ENCODE results near the gene SETD1B. TPM values are rescaled to one million over a fixed set of nuclear protein-coding genes. Genes with fewer than 3 reads are reported as not detected.

The SETD1B gene
- polyA plus RNA-seq, 1 donor from 2014 or later = 2.6 TPM

DNA sequence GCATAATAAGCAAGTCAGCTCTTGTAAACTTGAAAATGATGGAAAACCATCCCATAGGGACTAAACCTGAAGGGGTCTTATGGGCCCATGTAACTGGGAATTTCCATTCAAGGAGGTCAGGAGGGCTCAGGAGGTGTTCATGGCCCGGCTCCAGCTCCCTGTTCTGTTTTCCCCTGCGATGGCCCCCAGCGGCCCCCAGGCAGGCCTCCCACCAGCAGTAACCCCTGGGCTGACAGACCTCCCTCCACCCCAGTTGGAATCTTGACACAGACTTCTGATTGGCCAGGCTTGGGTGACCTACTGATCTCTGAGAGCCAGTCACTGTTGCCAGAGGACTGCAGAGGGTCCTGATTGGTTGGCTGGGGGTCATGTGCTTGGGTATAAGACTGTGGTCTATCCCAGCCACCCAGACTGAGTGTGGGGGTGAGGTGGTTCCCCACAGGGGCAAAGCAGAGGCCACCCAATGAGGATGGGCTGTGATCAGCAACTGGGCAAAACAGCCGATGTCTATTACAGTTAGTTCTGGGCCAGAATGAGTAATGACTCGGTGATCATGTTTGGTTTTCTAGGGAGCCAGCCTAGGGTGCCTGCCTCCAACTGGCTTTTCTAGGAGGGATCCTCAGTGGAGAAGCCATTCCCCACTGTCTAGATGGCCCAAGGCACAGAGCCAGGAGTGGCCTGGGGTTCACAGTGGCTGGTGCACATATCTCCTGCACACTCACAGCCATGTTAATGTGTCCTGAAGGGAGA, 37.3 kb upstream of the SETD1B start:
- H3K4me2 ChIP-seq (ENCODE audit: low read length) = no peak overlapping the region
- no peak overlapping the region for H3K27ac ChIP-seq (ENCODE audit: low read length)
- no peaks in the 10 kb centered on the region for H4K20me1 ChIP-seq (ENCODE audit: insufficient read depth)
- no peaks in the 10 kb centered on the region for H3K36me3 ChIP-seq (ENCODE audit: insufficient read depth, low read length)
- H3K9me3 ChIP-seq (ENCODE audit: low read length) = no peaks in the 10 kb centered on the region
- no peaks in the 10 kb centered on the region for H3K9me2 ChIP-seq (ENCODE audit: insufficient read depth, low read length)
- no peak overlapping the region for H2AFZ ChIP-seq (ENCODE audit: low read depth, low read length)
- no peaks in the 10 kb centered on the region for H3K27me3 ChIP-seq (ENCODE audit: insufficient read depth, low read depth, low read length)
- H3K79me2 ChIP-seq (replicated peaks; ENCODE audit: insufficient read depth, low read length) = no peaks in the 10 kb centered on the region
- no peak overlapping the region for H3K9ac ChIP-seq (ENCODE audit: low read length)
- TF ChIP-seq MXI1 (conservative IDR thresholded peaks at IDR 0.05; ENCODE audit: poor library complexity, severe bottlenecking) = no peak
- no peak for TF ChIP-seq REST (IDR thresholded peaks at IDR 0.05; ENCODE audit: borderline replicate concordance)
- no peak for TF ChIP-seq POLR2AphosphoS5 (IDR thresholded peaks at IDR 0.05)
- no peak for TF ChIP-seq RAD21 (conservative IDR thresholded peaks at IDR 0.05)
- H3K4me3 ChIP-seq (ENCODE audit: low read length) = no peak overlapping the region
- no peaks in the 10 kb centered on the region for H3F3A ChIP-seq (ENCODE audit: insufficient read depth, low read length, poor library complexity, severe bottlenecking)

GRCh38 chr12:121767525-121768016, 36.2 kb upstream of the SETD1B start:
- Histone ChIP-seq H3F3A (ENCODE audit: insufficient read depth, low read length, poor library complexity, severe bottlenecking) (no peaks in the 10 kb centered on the region), H3K9ac (ENCODE audit: low read length) (no peak overlapping the region), H2AFZ (ENCODE audit: low read depth, low read length) (no peak overlapping the region), H3K27me3 (ENCODE audit: insufficient read depth, low read depth, low read length) (no peaks in the 10 kb centered on the region), H3K79me2 (replicated peaks; ENCODE audit: insufficient read depth, low read length) (no peaks in the 10 kb centered on the region), H3K9me2 (ENCODE audit: insufficient read depth, low read length) (no peaks in the 10 kb centered on the region), H4K20me1 (ENCODE audit: insufficient read depth) (no peaks in the 10 kb centered on the region), H3K27ac (ENCODE audit: low read length) (no peak overlapping the region), H3K4me3 (ENCODE audit: low read length) (no peak overlapping the region), H3K4me2 (ENCODE audit: low read length) (no peak overlapping the region), H3K9me3 (ENCODE audit: low read length) (no peaks in the 10 kb centered on the region), H3K36me3 (ENCODE audit: insufficient read depth, low read length) (no peaks in the 10 kb centered on the region)
- no peak for TF ChIP-seq MXI1 (conservative IDR thresholded peaks at IDR 0.05; ENCODE audit: poor library complexity, severe bottlenecking)
- no peak for TF ChIP-seq TAF1 (IDR thresholded peaks at IDR 0.05; ENCODE audit: low read depth)
- no peak for TF ChIP-seq POLR2AphosphoS5 (IDR thresholded peaks at IDR 0.05)
- TF ChIP-seq, protein P1, sequence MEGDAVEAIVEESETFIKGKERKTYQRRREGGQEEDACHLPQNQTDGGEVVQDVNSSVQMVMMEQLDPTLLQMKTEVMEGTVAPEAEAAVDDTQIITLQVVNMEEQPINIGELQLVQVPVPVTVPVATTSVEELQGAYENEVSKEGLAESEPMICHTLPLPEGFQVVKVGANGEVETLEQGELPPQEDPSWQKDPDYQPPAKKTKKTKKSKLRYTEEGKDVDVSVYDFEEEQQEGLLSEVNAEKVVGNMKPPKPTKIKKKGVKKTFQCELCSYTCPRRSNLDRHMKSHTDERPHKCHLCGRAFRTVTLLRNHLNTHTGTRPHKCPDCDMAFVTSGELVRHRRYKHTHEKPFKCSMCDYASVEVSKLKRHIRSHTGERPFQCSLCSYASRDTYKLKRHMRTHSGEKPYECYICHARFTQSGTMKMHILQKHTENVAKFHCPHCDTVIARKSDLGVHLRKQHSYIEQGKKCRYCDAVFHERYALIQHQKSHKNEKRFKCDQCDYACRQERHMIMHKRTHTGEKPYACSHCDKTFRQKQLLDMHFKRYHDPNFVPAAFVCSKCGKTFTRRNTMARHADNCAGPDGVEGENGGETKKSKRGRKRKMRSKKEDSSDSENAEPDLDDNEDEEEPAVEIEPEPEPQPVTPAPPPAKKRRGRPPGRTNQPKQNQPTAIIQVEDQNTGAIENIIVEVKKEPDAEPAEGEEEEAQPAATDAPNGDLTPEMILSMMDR (IDR thresholded peaks at IDR 0.05; ENCODE audit: poor library complexity, severe bottlenecking) = no peak
- no peak for TF ChIP-seq EP300 (conservative IDR thresholded peaks at IDR 0.05; ENCODE audit: poor library complexity, severe bottlenecking)
- TF ChIP-seq REST (IDR thresholded peaks at IDR 0.05; ENCODE audit: borderline replicate concordance) = no peak
- TF ChIP-seq EZH2 (IDR thresholded peaks at IDR 0.05; ENCODE audit: borderline replicate concordance, insufficient read depth, low read length, poor library complexity, severe bottlenecking) = no peak
- no peak for TF ChIP-seq SMC3 (conservative IDR thresholded peaks at IDR 0.05; ENCODE audit: poor library complexity)
- no peak for TF ChIP-seq RAD21 (conservative IDR thresholded peaks at IDR 0.05)

All from neural cell (in vitro differentiated cells).